HCT116 (cell line): ENCODE results near the gene MFRP. TPM values are rescaled to one million over a fixed set of nuclear protein-coding genes. Genes with fewer than 3 reads are reported as not detected.
A peak's percentile ranks its signal among the peaks of the same experiment; 100 is the strongest.

Experiments
- ATAC-seq: fragments of 200-7000 bp; cut with Tn5 transposase; 2 replicates; pipeline ENCODE4 v1.9.1; 2020; ENCODE audit warnings: mild to moderate bottlenecking, moderate library complexity
- BruUV-seq: library from RNA; stranded (reverse); fragments of 400-500 nt; replicated peaks from 2 replicates; lab custom pipeline; 2021; lab: Mats Ljungman, UMichigan
- CTCF ChIA-PET: fragments of 300-600 bp; sonication (Branson Sonifier 250); formaldehyde crosslinking; loops from one replicate; lab custom pipeline; 2021; ENCODE audit warnings: antibody characterized with exemption; lab: Charles Lee
- POLR2A ChIA-PET: fragments of 300-600, 350-600 bp; sonication (Branson Sonifier 250); formaldehyde crosslinking; loops from one replicate; lab custom pipeline; 2021; ENCODE audit warnings: antibody characterized with exemption; lab: Charles Lee
- RAD21 ChIA-PET, 2 experiments: fragments of 300-600 bp; sonication (Branson Sonifier 250); formaldehyde crosslinking; loops; one replicate each; lab custom pipeline; 2023; ENCODE audit warnings: low total read pairs in 2 of 2; ENCODE audit not compliant: uncharacterized antibody in 2 of 2, unreplicated experiment in 2 of 2, low non-redundant PET in 1 of 2; lab: Charles Lee
- DNase-seq: peaks from one replicate; pipeline ENCODE4 v3.0.0-alpha.2; 2010; ENCODE audit warnings: low read depth, low spot score
- H2AFZ ChIP-seq: fragments of 200-600 bp; shearing (Covaris generic), sonication (generic); 2 replicates; pipeline ENCODE4 v1.6.1; 2017; ENCODE audit warnings: low read depth, mixed run types, mixed read lengths, antibody characterized with exemption, low read length; ENCODE audit not compliant: poor library complexity, severe bottlenecking
- H3K27ac ChIP-seq: 2 replicates; pipeline ENCODE4 v1.5.1; 2012; ENCODE audit warnings: low read depth, low read length
- H3K27me3 ChIP-seq: fragments of 200-600 bp; sonication (generic); 2 replicates; pipeline ENCODE4 v1.6.1; 2016; ENCODE audit warnings: mixed run types, low read length, mixed read lengths; ENCODE audit not compliant: insufficient read depth
- H3K36me3 ChIP-seq, 2 experiments: fragments of 200-500 bp in 1 of 2; fragments of 200-600 bp in 1 of 2; sonication (Bioruptor generic) in 1 of 2; sonication (generic) in 1 of 2; 2 replicates each; pipeline versions ENCODE4 v1.5.1 to v1.6.1; 2014 to 2016; ENCODE audit warnings: low read length in 2 of 2, inconsistent platforms in 1 of 2, mixed read lengths in 1 of 2, mixed run types in 1 of 2; ENCODE audit not compliant: insufficient read depth in 2 of 2, control insufficient read depth in 1 of 2
- H3K4me1 ChIP-seq, 2 experiments: fragments of 200-600 bp in 1 of 2; sonication (generic) in 1 of 2; 2 replicates each; pipeline versions ENCODE4 v1.5.1 to v1.6.1; 2012 to 2017; ENCODE audit warnings: low read length in 2 of 2, inconsistent platforms in 1 of 2, mild to moderate bottlenecking in 1 of 2, mixed read lengths in 1 of 2, mixed run types in 1 of 2, moderate library complexity in 1 of 2; ENCODE audit not compliant: insufficient read depth in 2 of 2, control insufficient read depth in 1 of 2
- H3K4me2 ChIP-seq: fragments of 200-600 bp; sonication (generic); 2 replicates; pipeline ENCODE4 v1.6.1; 2017; ENCODE audit warnings: mixed run types, low read length, mixed read lengths
- H3K4me3 ChIP-seq, 2 experiments: fragments of 200-600 bp in 1 of 2; sonication (generic) in 1 of 2; replicated peaks in 1 of 2; 2 replicates each; pipeline ENCODE4 v1.5.1; 2011 to 2016; ENCODE audit warnings: low read length in 2 of 2, control low read depth in 1 of 2, low read depth in 1 of 2, mild to moderate bottlenecking in 1 of 2, mixed read lengths in 1 of 2, mixed run types in 1 of 2
- H3K79me2 ChIP-seq: fragments of 200-600 bp; sonication (generic); 2 replicates; pipeline ENCODE4 v1.6.1; 2017; ENCODE audit warnings: mild to moderate bottlenecking, mixed run types, low read length, moderate library complexity, mixed read lengths; ENCODE audit not compliant: insufficient read depth
- H3K9ac ChIP-seq: fragments of 200-600 bp; sonication (generic); 2 replicates; pipeline ENCODE4 v1.6.1; 2016; ENCODE audit warnings: low read length, mixed read lengths
- H3K9me2 ChIP-seq: fragments of 200-600 bp; sonication (generic), shearing (Covaris generic); 2 replicates; pipeline ENCODE4 v1.6.1; 2017; ENCODE audit warnings: mixed run types, mild to moderate bottlenecking, moderate library complexity; ENCODE audit not compliant: insufficient read depth
- H3K9me3 ChIP-seq, 2 experiments: fragments of 200-500 bp in 1 of 2; fragments of 200-600 bp in 1 of 2; sonication (Bioruptor generic) in 1 of 2; sonication (generic) in 1 of 2; 2 replicates each; pipeline ENCODE4 v1.6.1; 2014 to 2017; ENCODE audit warnings: low read length in 2 of 2, mixed read lengths in 2 of 2, inconsistent platforms in 1 of 2, low read depth in 1 of 2, mild to moderate bottlenecking in 1 of 2, mixed run types in 1 of 2, moderate library complexity in 1 of 2; ENCODE audit not compliant: control insufficient read depth in 1 of 2, insufficient read depth in 1 of 2
- H4K20me1 ChIP-seq: fragments of 200-600 bp; sonication (generic), shearing (Covaris generic); 2 replicates; pipeline ENCODE4 v1.6.1; 2017; ENCODE audit warnings: mixed run types, mild to moderate bottlenecking, moderate library complexity; ENCODE audit not compliant: insufficient read depth
- CBX3 ChIP-seq: IDR thresholded peaks from 2 replicates; pipeline ENCODE4 v1.6.1; 2012; ENCODE audit warnings: low read depth
- CEBPB ChIP-seq: IDR thresholded peaks from 2 replicates; pipeline ENCODE4 v1.6.1; 2012; ENCODE audit warnings: low read depth
- EGR1 ChIP-seq: IDR thresholded peaks from 2 replicates; pipeline ENCODE4 v1.6.1; 2012; ENCODE audit warnings: low read depth
- EZH2phosphoT487 ChIP-seq: fragments of 200-600 bp; IDR thresholded peaks from 2 replicates; pipeline ENCODE4 v1.6.1; 2018; ENCODE audit warnings: antibody characterized with exemption, borderline replicate concordance
- FOSL1 ChIP-seq: IDR thresholded peaks from 2 replicates; pipeline ENCODE4 v1.6.1; 2012; ENCODE audit warnings: low read depth
- JUND ChIP-seq: IDR thresholded peaks from 2 replicates; pipeline ENCODE4 v1.6.1; 2012
- MAX ChIP-seq: IDR thresholded peaks from 2 replicates; pipeline ENCODE4 v1.6.1; 2012
- POLR2A ChIP-seq: IDR thresholded peaks from 2 replicates; pipeline ENCODE4 v1.7.0; 2011; ENCODE audit warnings: borderline replicate concordance; ENCODE audit not compliant: insufficient read depth, insufficient read length; ENCODE audit errors: extremely low read depth
- SP1 ChIP-seq: IDR thresholded peaks from 2 replicates; pipeline ENCODE4 v1.6.1; 2012; ENCODE audit warnings: low read depth
- YY1 ChIP-seq: IDR thresholded peaks from 2 replicates; pipeline ENCODE4 v1.6.1; 2011; ENCODE audit warnings: low read length, low read depth, moderate library complexity, mild to moderate bottlenecking; ENCODE audit not compliant: insufficient replicate concordance; ENCODE audit errors: extremely low read depth
- ZBTB33 ChIP-seq: IDR thresholded peaks from 2 replicates; pipeline ENCODE4 v1.6.1; 2011; ENCODE audit warnings: mild to moderate bottlenecking, low read length, moderate library complexity; ENCODE audit not compliant: insufficient replicate concordance; ENCODE audit errors: extremely low read depth
- ZNF274 ChIP-seq: fragments of 200-500 bp; sonication (Bioruptor generic); IDR thresholded peaks from 2 replicates; pipeline ENCODE4 v1.6.1; 2014; ENCODE audit warnings: mild to moderate bottlenecking, low read depth, low read length, inconsistent platforms
- intact Hi-C: fragments of 100-400 bp; cut with micrococcal nuclease; formaldehyde crosslinking; loops from 2 replicates; pipeline ENCODE4 v1.10.0; 2022
- total RNA-seq: library from RNA; stranded (reverse); gene quantifications from one replicate; pipeline ENCODE4 v1.2.1, GENCODE V29; 2021; ENCODE audit not compliant: unreplicated experiment

Gene MFRP
- total RNA-seq, 1 experiment from 2014 or later: not detected

- H3K27ac ChIP-seq: peak overlapping the region; percentile 40; the same call in 1 of the 2 replicates
- peak overlapping the region; percentile 85 for H3K4me2 ChIP-seq
- intact Hi-C loops: no loop called here
- no peak for TF ChIP-seq POLR2A
- no peak for TF ChIP-seq FOSL1
- no peak for TF ChIP-seq CBX3
- H3K9me2 ChIP-seq: no peaks in the 10 kb centered on the region
- RAD21 ChIA-PET: interaction anchor here in 1 of 2 experiments (1.2 kb wide), 1 partner anchor 113 kb away, joined by 5 read pairs; no protein-coding TSS in a partner anchor
- H2AFZ ChIP-seq: no peak overlapping the region
- no peak overlapping the region for H3K4me3 ChIP-seq
- peaks cover 26 to 48% of the 10 kb centered on the region in 2 experiments for H3K4me1 ChIP-seq
- H4K20me1 ChIP-seq: no peaks in the 10 kb centered on the region
- ATAC-seq (no peak), DNase-seq (no peak)
- CTCF ChIA-PET: interaction anchor here (1.5 to 3.7 kb wide), 5 partner anchors 10 to 113 kb away, joined by 7 to 23 read pairs (median 15); partner anchors contain the start of gene C1QTNF5
- peaks cover 6% of the 10 kb centered on the region; the same call in 1 of the 2 replicates for H3K27me3 ChIP-seq
- BruUV-seq: TSS peak; percentile 46
- H3K9me3 ChIP-seq: no peaks in the 10 kb centered on the region
- POLR2A ChIA-PET: interaction anchor here (1.4 to 1.6 kb wide), 2 partner anchors 8 to 24 kb away, joined by 3 to 7 read pairs; no protein-coding TSS in a partner anchor
- peak overlapping the region; percentile 48; the same call in 1 of the 2 replicates for H3K9ac ChIP-seq
- H3K36me3 ChIP-seq: peaks cover 0 to 6% of the 10 kb centered on the region in 2 experiments; a peak in 1 of 4 replicates
- H3K79me2 ChIP-seq: no peaks in the 10 kb centered on the region
Observed at GRCh38 chr11:119361941-119362725, 15.6 kb upstream of the MFRP start.

GRCh38 chr11:119361056-119361787 lies 14.7 kb upstream of the MFRP start:
- Histone ChIP-seq H4K20me1 (no peaks in the 10 kb centered on the region), H3K4me1 (peaks cover 26 to 52% of the 10 kb centered on the region in 2 experiments), H3K4me2 (peak overlapping the region; percentile 85), H3K27ac (peak overlapping the region; percentile 40; the same call in 1 of the 2 replicates), H3K9ac (peak overlapping the region; percentile 48), H3K36me3 (peaks cover 0 to 6% of the 10 kb centered on the region in 2 experiments; a peak in 1 of 4 replicates), H2AFZ (no peak overlapping the region), H3K9me2 (no peaks in the 10 kb centered on the region), H3K27me3 (peaks cover 6% of the 10 kb centered on the region; the same call in 1 of the 2 replicates), H3K4me3 (peak overlapping the region in 1 of 2 experiments; percentile 37; a peak in 3 of 4 replicates), H3K79me2 (no peaks in the 10 kb centered on the region), H3K9me3 (no peaks in the 10 kb centered on the region)
- CTCF ChIA-PET: interaction anchor here (1.5 to 3.7 kb wide), 5 partner anchors 11 to 113 kb away, joined by 7 to 23 read pairs (median 15); partner anchors contain the start of gene C1QTNF5
- DNase-seq (peak; percentile 79), ATAC-seq (peak; percentile 66)
- POLR2A ChIA-PET: interaction anchor here (0.6 to 1.6 kb wide), 6 partner anchors 9 to 346 kb away, joined by 3 to 9 read pairs (median 3); a partner anchor contains a TSS
- intact Hi-C loops: no loop called here
- RAD21 ChIA-PET: interaction anchor here in 1 of 2 experiments (1.2 kb wide), 1 partner anchor 113 kb away, joined by 5 read pairs; no protein-coding TSS in a partner anchor
- BruUV-seq: no TSS peak
- TF ChIP-seq POLR2A (no peak), YY1 (peak; percentile 10), ZNF274 (no peak), JUND (peak; percentile 40), SP1 (peak; percentile 55), ZBTB33 (no peak), EZH2phosphoT487 (no peak), FOSL1 (0 out of 2 replicates have a peak, but pooled peaks have one; percentile 22), MAX (peak; percentile 75), EGR1 (peak; percentile 74), CEBPB (no peak; the same call in 1 of the 2 replicates)
